MM.1S (cell line): ENCODE data around the gene WRAP73.
"Not testable (repeated sequence)": the region's sequence is repeated elsewhere in the genome, so short reads cannot be mapped to it uniquely, and the experiment has no call there.

ENCODE experiments used
- DNase-seq: peaks from one replicate; pipeline ENCODE4 v3.0.0-alpha.2; 2015
- H2AFZ ChIP-seq: fragments of 300-600 bp; sonication (generic); 2 replicates; pipeline ENCODE4 v1.6.0; 2016; ENCODE audit warnings: antibody characterized with exemption, low read length
- H3F3A ChIP-seq: fragments of 300-600 bp; sonication (generic); 2 replicates; pipeline ENCODE4 v1.6.1; 2016; ENCODE audit warnings: mild to moderate bottlenecking, antibody characterized with exemption, low read length, moderate library complexity, mixed read lengths; ENCODE audit not compliant: insufficient read depth
- H3K27ac ChIP-seq: fragments of 300-600 bp; sonication (generic); 2 replicates; pipeline ENCODE4 v1.5.1; 2016; ENCODE audit warnings: mild to moderate bottlenecking, low read length
- H3K27me3 ChIP-seq: fragments of 300-600 bp; sonication (generic); replicated peaks from 2 replicates; pipeline ENCODE4 v1.6.0; 2016; ENCODE audit warnings: low read length; ENCODE audit not compliant: insufficient read depth
- H3K36me3 ChIP-seq: fragments of 300-600 bp; sonication (generic); replicated peaks from 2 replicates; pipeline ENCODE4 v1.6.1; 2016; ENCODE audit warnings: mild to moderate bottlenecking, low read length, mixed read lengths; ENCODE audit not compliant: insufficient read depth
- H3K4me1 ChIP-seq: fragments of 300-600 bp; sonication (generic); 2 replicates; pipeline ENCODE4 v1.6.1; 2016; ENCODE audit warnings: low read length, mixed read lengths
- H3K4me2 ChIP-seq: fragments of 300-600 bp; sonication (generic); 2 replicates; pipeline ENCODE4 v1.6.0; 2016; ENCODE audit warnings: low read depth, low read length
- H3K4me3 ChIP-seq: fragments of 300-600 bp; sonication (generic); 2 replicates; pipeline ENCODE4 v1.5.1; 2016; ENCODE audit warnings: low read length, mixed read lengths
- H3K79me2 ChIP-seq: fragments of 300-600 bp; sonication (generic); 2 replicates; pipeline ENCODE4 v1.6.1; 2016; ENCODE audit warnings: mixed run types, low read length, mixed read lengths
- H3K9ac ChIP-seq: fragments of 300-600 bp; sonication (generic); 2 replicates; pipeline ENCODE4 v1.6.1; 2016; ENCODE audit warnings: low read length, mixed read lengths
- H3K9me2 ChIP-seq: fragments of 300-600 bp; sonication (generic); replicated peaks from 2 replicates; pipeline ENCODE4 v1.6.1; 2016; ENCODE audit warnings: mild to moderate bottlenecking, low read length, mixed read lengths; ENCODE audit not compliant: insufficient read depth
- H3K9me3 ChIP-seq: fragments of 300-600 bp; sonication (generic); replicated peaks from 2 replicates; pipeline ENCODE4 v1.6.1; 2016; ENCODE audit warnings: mild to moderate bottlenecking, low read length, mixed read lengths; ENCODE audit not compliant: insufficient read depth
- H4K20me1 ChIP-seq: fragments of 300-600 bp; sonication (generic); 2 replicates; pipeline ENCODE4 v1.6.1; 2016; ENCODE audit warnings: mild to moderate bottlenecking, low read length, moderate library complexity, mixed read lengths; ENCODE audit not compliant: insufficient read depth
- EZH2 ChIP-seq: fragments of 300-600 bp; sonication (generic); optimal IDR thresholded peaks from 2 replicates; pipeline ENCODE3; 2017; ENCODE audit warnings: low read depth, mild to moderate bottlenecking, antibody characterized with exemption, low read length, mixed read lengths
- EZH2phosphoT487 ChIP-seq: fragments of 300-600 bp; sonication (generic); IDR thresholded peaks from 2 replicates; pipeline ENCODE4 v1.6.1; 2018; ENCODE audit warnings: antibody characterized with exemption, low read length
- TF ChIP-seq, protein P1 (sequence below): fragments of 300-600 bp; sonication (generic); IDR thresholded peaks from 2 replicates; pipeline ENCODE4 v1.5.1; 2016; ENCODE audit warnings: antibody characterized with exemption, low read length, mixed read lengths

WRAP73 gene

GRCh38 chr1:3621151-3621671, 28.7 kb downstream of the WRAP73 start:
- H3K36me3 ChIP-seq, H3K4me2 ChIP-seq, H3K9me2 ChIP-seq, H3K79me2 ChIP-seq, H3K4me1 ChIP-seq, DNase-seq, H3K9ac ChIP-seq, H2AFZ ChIP-seq, H3K4me3 ChIP-seq, H3K9me3 ChIP-seq, H3F3A ChIP-seq, H4K20me1 ChIP-seq, H3K27ac ChIP-seq: not testable (repeated sequence)
- TF ChIP-seq, protein P1, sequence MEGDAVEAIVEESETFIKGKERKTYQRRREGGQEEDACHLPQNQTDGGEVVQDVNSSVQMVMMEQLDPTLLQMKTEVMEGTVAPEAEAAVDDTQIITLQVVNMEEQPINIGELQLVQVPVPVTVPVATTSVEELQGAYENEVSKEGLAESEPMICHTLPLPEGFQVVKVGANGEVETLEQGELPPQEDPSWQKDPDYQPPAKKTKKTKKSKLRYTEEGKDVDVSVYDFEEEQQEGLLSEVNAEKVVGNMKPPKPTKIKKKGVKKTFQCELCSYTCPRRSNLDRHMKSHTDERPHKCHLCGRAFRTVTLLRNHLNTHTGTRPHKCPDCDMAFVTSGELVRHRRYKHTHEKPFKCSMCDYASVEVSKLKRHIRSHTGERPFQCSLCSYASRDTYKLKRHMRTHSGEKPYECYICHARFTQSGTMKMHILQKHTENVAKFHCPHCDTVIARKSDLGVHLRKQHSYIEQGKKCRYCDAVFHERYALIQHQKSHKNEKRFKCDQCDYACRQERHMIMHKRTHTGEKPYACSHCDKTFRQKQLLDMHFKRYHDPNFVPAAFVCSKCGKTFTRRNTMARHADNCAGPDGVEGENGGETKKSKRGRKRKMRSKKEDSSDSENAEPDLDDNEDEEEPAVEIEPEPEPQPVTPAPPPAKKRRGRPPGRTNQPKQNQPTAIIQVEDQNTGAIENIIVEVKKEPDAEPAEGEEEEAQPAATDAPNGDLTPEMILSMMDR, result peak; percentile 55
- H3K27me3 ChIP-seq, result peaks cover 33% of the 10 kb centered on the region

GRCh38 chr1:3620708-3621107, 29.2 kb downstream of the WRAP73 start:
- no peaks in the 10 kb centered on the region for H3K36me3 ChIP-seq
- H3K4me3 ChIP-seq, result no peak overlapping the region
- no peak overlapping the region for H3K27ac ChIP-seq
- H3K27me3 ChIP-seq, result peaks cover 38% of the 10 kb centered on the region
- H3K9me3 ChIP-seq, result no peaks in the 10 kb centered on the region
- no peaks in the 10 kb centered on the region for H3F3A ChIP-seq
- H3K4me1 ChIP-seq, result peaks cover 3% of the 10 kb centered on the region; the same call in 1 of the 2 replicates
- no peak overlapping the region for H3K4me2 ChIP-seq
- H2AFZ ChIP-seq, result no peak overlapping the region
- H4K20me1 ChIP-seq, result no peaks in the 10 kb centered on the region
- TF ChIP-seq EZH2 (no peak), EZH2phosphoT487 (no peak)
- TF ChIP-seq, protein P1, result no peak
- DNase-seq, result no peak
- H3K9ac ChIP-seq, result no peak overlapping the region
- peaks cover 5% of the 10 kb centered on the region for H3K79me2 ChIP-seq
- no peaks in the 10 kb centered on the region for H3K9me2 ChIP-seq

DNA sequence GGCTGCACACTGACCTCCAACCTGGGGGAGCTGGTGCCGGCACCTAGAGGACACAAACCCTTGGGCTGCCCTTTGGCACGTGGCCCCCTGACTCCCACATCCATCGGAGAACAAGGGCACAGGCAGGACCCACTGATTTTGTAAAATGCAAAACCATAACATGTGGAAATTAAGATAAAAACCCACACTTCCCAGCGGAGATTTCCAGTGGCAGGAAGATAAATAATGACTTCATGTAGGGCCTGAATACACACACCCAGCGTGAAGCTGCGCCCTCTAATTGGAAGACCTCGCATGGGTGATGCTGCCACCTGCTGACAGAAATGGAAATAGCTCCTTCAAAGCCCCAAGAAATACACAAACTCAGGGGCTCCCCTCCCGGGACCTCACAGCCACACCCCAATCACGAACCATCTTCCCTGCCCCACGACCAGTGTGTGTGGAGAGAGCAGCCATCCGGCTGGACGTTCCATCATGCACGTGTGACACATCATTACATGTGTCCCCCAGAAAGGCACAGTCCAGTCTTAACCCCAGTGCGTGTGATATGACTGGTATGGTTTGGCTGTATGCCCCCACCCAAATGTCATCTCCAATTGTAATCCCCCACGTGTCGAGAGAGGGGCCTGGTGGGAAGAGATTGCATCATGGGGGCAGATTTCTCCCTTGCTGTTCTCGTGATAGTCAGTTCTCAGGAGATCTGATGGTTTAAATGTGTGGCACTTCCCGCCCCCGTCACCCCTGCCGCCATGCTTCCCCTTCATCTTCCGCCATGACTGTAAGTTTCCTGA, 30.8 kb downstream of the WRAP73 start:
- no peak for TF ChIP-seq EZH2phosphoT487
- no peak for TF ChIP-seq EZH2
- TF ChIP-seq, protein P1, result peak; percentile 80
- H3K9me3 ChIP-seq, result no peaks in the 10 kb centered on the region
- H3F3A ChIP-seq, result no peaks in the 10 kb centered on the region
- no peak overlapping the region for H3K9ac ChIP-seq
- peaks cover 54% of the 10 kb centered on the region for H3K27me3 ChIP-seq
- no peaks in the 10 kb centered on the region for H3K9me2 ChIP-seq
- no peaks in the 10 kb centered on the region for H3K79me2 ChIP-seq
- H4K20me1 ChIP-seq, result no peaks in the 10 kb centered on the region
- H3K36me3 ChIP-seq, result no peaks in the 10 kb centered on the region
- no peaks in the 10 kb centered on the region for H3K4me1 ChIP-seq
- DNase-seq, result peak; percentile 72
- no peak overlapping the region for H3K4me3 ChIP-seq
- no peak overlapping the region for H3K27ac ChIP-seq
- H3K4me2 ChIP-seq, result no peak overlapping the region
- H2AFZ ChIP-seq, result no peak overlapping the region
